GM12878 (cell line): Measurements from ENCODE around the gene FREM2. TPM values are rescaled to one million over a fixed set of nuclear protein-coding genes. Genes with fewer than 3 reads are reported as not detected.

ENCODE experiments used
- ATAC-seq: fragments of 200-7000 bp; cut with Tn5 transposase; 3 replicates; pipeline ENCODE4 v1.9.1; 2020; ENCODE audit warnings: mild to moderate bottlenecking, moderate library complexity
- BruUV-seq: library from RNA; stranded (reverse); fragments of 400-500 nt; replicated peaks from 2 replicates; lab custom pipeline; 2021; lab: Mats Ljungman, UMichigan
- CTCF ChIA-PET: fragments of 300-600 bp; sonication (Branson Sonifier 250); formaldehyde crosslinking; extraction: SDS; loops from one replicate; lab custom pipeline; 2021; ENCODE audit warnings: inconsistent platforms; lab: Yijun Ruan, JAX
- POLR2A ChIA-PET: fragments of 350-600 bp; formaldehyde crosslinking; extraction: SDS; loops from one replicate; lab custom pipeline; 2021; ENCODE audit warnings: inconsistent platforms; lab: Charles Lee
- RAD21 ChIA-PET: fragments of 300-600 bp; sonication (Branson Sonifier 250); formaldehyde crosslinking; loops from one replicate; lab custom pipeline; 2023; ENCODE audit warnings: antibody characterized with exemption; ENCODE audit not compliant: unreplicated experiment; lab: Charles Lee
- SMC1A ChIA-PET: fragments of 300-600 bp; sonication (Branson Sonifier 250); formaldehyde crosslinking; loops from one replicate; lab custom pipeline; 2023; ENCODE audit not compliant: unreplicated experiment, uncharacterized antibody; lab: Charles Lee
- DNase-seq: peaks from one replicate; pipeline ENCODE4 v3.0.0-alpha.2; 2011; ENCODE audit warnings: low read depth, low spot score
- FAIRE-seq: peaks from 3 replicates; lab custom pipeline; 2011; peaks lifted over from hg19 to GRCh38; lab: Jason Lieb, UNC
- H2AFZ ChIP-seq: 2 replicates; pipeline ENCODE4 v1.6.0; 2011; ENCODE audit warnings: low read depth, low read length, control low read depth; ENCODE audit not compliant: control insufficient read depth
- H3K27ac ChIP-seq: 2 replicates; pipeline ENCODE4 v1.5.1; 2011; ENCODE audit warnings: control low read depth; ENCODE audit not compliant: control insufficient read depth, insufficient read depth
- H3K27me3 ChIP-seq, 2 experiments: replicated peaks in 1 of 2; 2 replicates each; pipeline versions ENCODE4 v1.6.0 to v1.6.1; 2011; ENCODE audit warnings: low read length in 1 of 2; ENCODE audit not compliant: control insufficient read depth in 2 of 2, insufficient read depth in 2 of 2
- H3K36me3 ChIP-seq, 2 experiments: 2 replicates each; pipeline ENCODE4 v1.5.1; 2011; ENCODE audit warnings: low read length in 1 of 2; ENCODE audit not compliant: control insufficient read depth in 2 of 2, insufficient read depth in 2 of 2
- H3K4me1 ChIP-seq: 2 replicates; pipeline ENCODE4 v1.6.1; 2011; ENCODE audit warnings: mild to moderate bottlenecking, low read length, moderate library complexity, mixed read lengths; ENCODE audit not compliant: control insufficient read depth, insufficient read depth
- H3K4me2 ChIP-seq: 2 replicates; pipeline ENCODE4 v1.6.0; 2011; ENCODE audit warnings: control low read depth; ENCODE audit not compliant: control insufficient read depth, insufficient read depth
- H3K4me3 ChIP-seq: fragments of 200-600 bp; sonication (generic); 2 replicates; pipeline ENCODE4 v1.5.1; 2016
- H3K79me2 ChIP-seq: 2 replicates; pipeline ENCODE4 v1.6.0; 2011; ENCODE audit warnings: low read length; ENCODE audit not compliant: control insufficient read depth, insufficient read depth
- H3K9ac ChIP-seq: 2 replicates; pipeline ENCODE4 v1.8.0; 2011; ENCODE audit warnings: low read length, control low read depth, mixed read lengths; ENCODE audit not compliant: control insufficient read depth, insufficient read depth
- H3K9me3 ChIP-seq: replicated peaks from 3 replicates; pipeline ENCODE4 v1.5.1; 2011; ENCODE audit warnings: mild to moderate bottlenecking, low read length; ENCODE audit not compliant: control insufficient read depth, insufficient read depth
- H4K20me1 ChIP-seq: 2 replicates; pipeline ENCODE4 v1.6.0; 2011; ENCODE audit not compliant: control insufficient read depth, insufficient read depth
- NKRF ChIP-seq: fragments of 450-650 bp; conservative IDR thresholded peaks from 2 replicates; pipeline ENCODE4 v1.6.1; 2017; ENCODE audit warnings: mild to moderate bottlenecking, moderate library complexity
- WGBS: methylation state at CpG from one replicate; pipeline ENCODE4 v1.1.6; 2016; ENCODE audit warnings: low lambda C conversion rate; ENCODE audit not compliant: insufficient replicate concordance, insufficient coverage; ENCODE audit errors: missing lambda C conversion rate; 5-methylcytosine and 5-hydroxymethylcytosine counted together
- in situ Hi-C: fragments of 300-500 bp; cut with MboI; formaldehyde crosslinking; loops from 9 replicates; pipeline ENCODE4 v1.14.3; 2018; ENCODE audit warnings: mixed read lengths
- intact Hi-C: fragments of 100-400 bp; cut with micrococcal nuclease; formaldehyde crosslinking; loops from one replicate; pipeline ENCODE4 v1.14.2; 2022; ENCODE audit not compliant: unreplicated experiment
- polyA plus RNA-seq, 11 experiments: library from polyadenylated mRNA; depleted of rRNA in 4 of 11; unstranded in 6 of 11; stranded (reverse) in 5 of 11; fragments of >200 nt; fragmentation: Nextera tagmentation in 4 of 11; fragmentation: Illumina TruSeq in 1 of 11; extraction: Ambion mirVana in 4 of 11; extraction: Trizol in 1 of 11; gene quantifications; 1 replicate in 1 of 11; 2 replicates in 10 of 11; pipeline versions ENCODE4 v1.2.1 to v1.2.3, GENCODE V29; 2011 to 2016; ENCODE audit warnings: inconsistent platforms in 2 of 11, missing spikeins in 2 of 11, low read depth in 1 of 11
- total RNA-seq, 4 experiments: library from RNA; depleted of rRNA in 3 of 4; stranded (reverse); fragments of >200 nt in 3 of 4; fragmentation: Illumina TruSeq in 1 of 4; extraction: Trizol in 1 of 4; gene quantifications; 2 replicates each; pipeline versions ENCODE4 v1.2.1 to v1.2.3, GENCODE V29; 2013 to 2021
- TF ChIP-seq, protein P1 (sequence below), 3 experiments: IDR thresholded peaks in 2 of 3; conservative IDR thresholded peaks in 1 of 3; 2 replicates each; pipeline ENCODE4 v1.5.1; 2011; ENCODE audit warnings: low read depth in 3 of 3, low read length in 3 of 3, mild to moderate bottlenecking in 3 of 3, control low read depth in 2 of 3, moderate library complexity in 2 of 3, inconsistent platforms in 1 of 3, mixed read lengths in 1 of 3; ENCODE audit not compliant: control insufficient read depth in 2 of 3, insufficient read depth in 1 of 3; ENCODE audit errors: extremely low read depth in 1 of 3

The FREM2 gene
- total and polyA plus RNA-seq, 10 of the 15 experiments (the other 5 are each of a cell fraction or from before 2014, with no cell fraction given), result 0.02 to 0.12 (median 0.05) TPM; not detected in 2

DNA sequence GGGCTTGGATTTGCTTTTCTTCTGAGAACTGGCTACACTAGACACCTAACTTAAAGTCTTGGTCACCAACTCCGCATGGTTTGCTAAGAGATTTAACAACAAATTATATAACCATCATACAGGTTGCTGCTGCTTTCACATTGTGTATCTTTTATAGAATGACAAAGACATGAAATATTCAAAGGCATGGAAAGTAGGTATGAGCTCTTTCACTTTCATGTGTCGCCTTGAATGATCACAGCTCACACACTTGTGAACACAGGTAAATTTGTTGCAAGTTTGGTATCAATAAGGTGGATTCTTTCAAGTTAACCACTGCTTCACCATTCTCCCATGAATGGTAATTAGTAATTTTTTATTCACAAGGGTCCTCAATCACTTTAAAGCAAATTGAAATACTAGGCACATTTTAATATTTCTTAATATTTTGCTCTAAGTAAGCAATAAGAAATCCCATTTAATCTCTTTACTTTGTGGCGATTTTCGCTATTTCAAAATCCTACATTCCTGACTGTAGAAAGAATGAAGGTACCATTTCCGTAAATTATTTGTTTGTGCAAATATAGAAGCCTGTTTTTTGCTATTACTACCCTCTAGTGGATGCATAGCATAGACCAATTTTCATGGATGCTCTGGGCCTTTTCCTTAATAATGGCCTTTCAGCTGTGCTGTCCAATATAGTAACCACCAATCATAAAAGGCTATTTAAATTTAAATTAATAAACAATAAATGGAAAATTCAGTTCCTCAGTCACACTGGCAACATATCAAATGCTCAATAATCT lies 45.5 kb upstream of the FREM2 start:
- Histone ChIP-seq H2AFZ (no peak overlapping the region), H4K20me1 (no peaks in the 10 kb centered on the region), H3K4me2 (no peak overlapping the region), H3K9ac (no peak overlapping the region), H3K4me1 (no peaks in the 10 kb centered on the region), H3K79me2 (no peaks in the 10 kb centered on the region), H3K36me3 (no peaks in the 10 kb centered on the region), H3K27ac (no peak overlapping the region), H3K4me3 (no peak overlapping the region), H3K27me3 (no peaks in the 10 kb centered on the region), H3K9me3 (no peaks in the 10 kb centered on the region)
- ChIA-PET POLR2A (no interaction called here), CTCF (interaction anchor here (1.4 kb wide), 1 partner anchor 59 kb away, joined by 3 read pairs; no protein-coding TSS in a partner anchor), RAD21 (no interaction called here), SMC1A (interaction anchor here (1.2 kb wide), 1 partner anchor 121 kb away, joined by 4 read pairs; no protein-coding TSS in a partner anchor)
- intact Hi-C loops (no loop called here), in situ Hi-C loops (no loop called here)
- no peak for DNase-seq
- no TSS peak for BruUV-seq
- no peak for FAIRE-seq
- 0 out of 3 replicates have a peak, but pooled peaks have one; percentile 26 for ATAC-seq
- 34% methylated on average over 5 of the region's 5 CpGs for WGBS
- TF ChIP-seq, protein P1, sequence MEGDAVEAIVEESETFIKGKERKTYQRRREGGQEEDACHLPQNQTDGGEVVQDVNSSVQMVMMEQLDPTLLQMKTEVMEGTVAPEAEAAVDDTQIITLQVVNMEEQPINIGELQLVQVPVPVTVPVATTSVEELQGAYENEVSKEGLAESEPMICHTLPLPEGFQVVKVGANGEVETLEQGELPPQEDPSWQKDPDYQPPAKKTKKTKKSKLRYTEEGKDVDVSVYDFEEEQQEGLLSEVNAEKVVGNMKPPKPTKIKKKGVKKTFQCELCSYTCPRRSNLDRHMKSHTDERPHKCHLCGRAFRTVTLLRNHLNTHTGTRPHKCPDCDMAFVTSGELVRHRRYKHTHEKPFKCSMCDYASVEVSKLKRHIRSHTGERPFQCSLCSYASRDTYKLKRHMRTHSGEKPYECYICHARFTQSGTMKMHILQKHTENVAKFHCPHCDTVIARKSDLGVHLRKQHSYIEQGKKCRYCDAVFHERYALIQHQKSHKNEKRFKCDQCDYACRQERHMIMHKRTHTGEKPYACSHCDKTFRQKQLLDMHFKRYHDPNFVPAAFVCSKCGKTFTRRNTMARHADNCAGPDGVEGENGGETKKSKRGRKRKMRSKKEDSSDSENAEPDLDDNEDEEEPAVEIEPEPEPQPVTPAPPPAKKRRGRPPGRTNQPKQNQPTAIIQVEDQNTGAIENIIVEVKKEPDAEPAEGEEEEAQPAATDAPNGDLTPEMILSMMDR (IDR thresholded peaks at IDR 0.05 in 2 of 3, conservative IDR thresholded peaks at IDR 0.05 in 1 of 3; ENCODE audit: control insufficient read depth in 2 of 3, extremely low read depth in 1 of 3, insufficient read depth in 1 of 3, low read depth in 3 of 3, low read length in 3 of 3), result peak in 2 of 3 experiments; percentile 7 to 12; a peak in 1 of 6 replicates
- TF ChIP-seq NKRF, result no peak
